Activated CD4-positive, alpha-beta T cell treated with anti-CD3 and anti-CD28 coated beads, Interleukin-2, amount 50 U/mL, for 4 hours (primary cell): ENCODE results near the gene CENPVL1.
"Not testable (repeated sequence)": the region's sequence is repeated elsewhere in the genome, so short reads cannot be mapped to it uniquely, and the experiment has no call there.

ENCODE experiments used
- DNase-seq, 2 experiments: peaks; one replicate each; pipeline ENCODE4 v3.0.0-alpha.2; 2020

Gene CENPVL1

GRCh38 chrX:51710277-51711164 lies at the start of gene CENPVL1:
CENPVL1 (plus strand) TSS chrX:51710512; CDS start chrX:51710512, 0 bp downstream.
- not testable (repeated sequence) for DNase-seq

DNA sequence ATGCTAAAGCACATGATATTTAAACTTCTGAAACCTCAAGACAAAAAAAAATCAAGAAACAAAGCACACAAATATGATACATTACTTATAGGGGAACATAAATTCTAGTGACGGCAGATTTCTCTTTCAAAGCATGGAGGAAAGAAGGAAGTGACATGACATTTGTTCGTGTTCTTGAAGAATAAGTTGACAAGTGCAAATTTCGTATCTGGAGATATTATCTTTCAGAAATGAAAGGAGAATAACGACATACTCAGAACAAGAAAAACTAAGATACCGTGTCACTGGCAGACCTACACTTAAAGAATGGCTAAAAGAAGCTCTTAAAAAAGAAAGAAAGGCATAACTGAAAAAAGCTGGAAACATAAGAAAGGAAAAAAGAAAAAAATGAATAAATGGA lies 44.3 kb upstream of the CENPVL1 start:
- DNase-seq: no peak

- DNase-seq: not testable (repeated sequence)
These were observed 30.5 kb upstream of the CENPVL1 start for GRCh38 chrX:51679689-51680433.

- DNase-seq: not testable (repeated sequence)
These were observed 28.2 kb upstream of the CENPVL1 start for GRCh38 chrX:51681808-51682719.

DNA sequence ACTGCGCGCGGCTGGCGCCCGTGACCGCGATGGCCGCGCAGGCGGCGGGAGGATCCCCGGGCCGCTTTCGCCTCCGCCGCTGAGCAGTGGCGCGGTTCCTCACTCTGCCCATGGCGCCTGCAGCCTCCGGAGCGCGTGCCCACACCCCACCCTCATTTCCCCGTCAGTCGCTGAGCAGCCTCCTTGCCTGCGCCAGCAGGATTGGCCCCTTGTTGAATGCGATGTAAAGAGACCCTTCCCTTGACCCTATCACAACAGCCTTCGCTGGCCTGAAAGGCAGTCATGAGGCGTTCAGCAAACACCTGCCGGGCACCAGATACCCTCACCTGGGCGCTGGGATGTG lies 27.6 kb upstream of the CENPVL1 start, which contains the start of gene CENPVL2:
CENPVL2 (minus strand) TSS at position 112 of the 343 bp plus-strand sequence; CDS start at position 112, 0 bp downstream.
- DNase-seq: not testable (repeated sequence)

DNA sequence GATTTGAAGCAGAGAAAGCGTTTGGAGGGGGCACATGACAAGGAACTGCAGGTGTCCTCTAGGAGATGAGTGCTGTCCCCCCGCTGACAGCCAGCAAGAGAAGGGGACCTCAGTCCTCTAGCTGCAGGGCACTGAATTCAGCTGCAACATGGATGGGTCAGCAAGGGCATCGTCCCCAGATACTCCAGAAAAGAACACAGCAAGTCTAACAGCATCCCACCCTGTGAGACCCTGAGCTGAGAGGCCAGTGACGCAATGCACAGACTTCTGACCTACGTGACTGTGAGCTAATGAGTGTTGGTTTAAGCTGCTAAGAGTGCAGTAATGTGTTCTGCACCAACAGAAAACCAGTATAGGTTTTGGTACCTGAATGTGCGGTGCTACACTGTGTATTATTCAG lies 16.1 kb upstream of the CENPVL1 start:
- DNase-seq: no peak

- DNase-seq: no peak
These were observed 12.9 kb upstream of the CENPVL1 start for GRCh38 chrX:51697397-51697796.

GRCh38 chrX:51712943-51713647 lies 2.8 kb downstream of the CENPVL1 start:
- not testable (repeated sequence) for DNase-seq

GRCh38 chrX:51728202-51728601 lies 17.9 kb downstream of the CENPVL1 start:
- no peak for DNase-seq

DNA sequence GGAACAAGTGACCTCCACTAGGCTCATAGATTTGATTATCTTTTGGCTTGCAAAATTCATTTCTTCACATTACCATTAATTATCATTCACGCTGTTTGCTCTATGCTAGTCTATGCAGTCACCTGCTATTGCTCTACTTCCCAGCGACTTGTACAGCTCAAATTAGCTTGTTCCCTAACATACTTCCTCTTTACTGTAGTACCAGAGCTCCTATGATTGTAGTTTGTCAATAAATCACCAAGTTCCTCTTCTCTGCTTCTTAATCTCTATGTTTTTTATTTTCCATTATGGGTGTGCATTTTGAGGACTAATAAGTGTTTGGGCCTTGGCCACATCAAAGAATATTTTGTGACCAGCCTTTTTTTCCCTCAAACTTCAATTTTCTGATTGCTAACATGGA lies 26.8 kb downstream of the CENPVL1 start:
- DNase-seq: no peak

DNA sequence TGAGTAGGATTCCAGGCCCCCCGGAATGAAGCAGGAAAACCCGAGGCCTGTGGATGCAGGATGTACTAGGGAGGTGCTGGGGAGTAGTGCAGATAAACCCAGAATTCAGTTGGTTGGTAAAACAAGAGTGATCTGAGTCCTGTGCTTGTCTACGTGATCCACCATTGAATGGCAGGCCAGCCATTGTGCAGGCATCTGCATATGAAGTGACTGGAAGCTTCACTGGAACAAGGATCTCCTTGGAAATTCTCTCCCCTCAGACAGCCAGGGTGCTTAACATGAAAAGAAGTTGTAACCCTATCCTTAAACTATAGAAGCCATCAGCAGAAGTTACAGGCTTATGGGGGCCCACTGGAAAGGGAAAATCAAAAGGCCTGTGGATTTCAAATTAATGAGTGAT lies 32.3 kb downstream of the CENPVL1 start:
- no peak for DNase-seq

GRCh38 chrX:51743179-51743957 lies 33.1 kb downstream of the CENPVL1 start, which contains the start of gene GSPT2:
GSPT2 (plus strand) TSS chrX:51743442; CDS start chrX:51743627, 185 bp downstream.
- peak; percentile 22 to 25 for DNase-seq

DNA sequence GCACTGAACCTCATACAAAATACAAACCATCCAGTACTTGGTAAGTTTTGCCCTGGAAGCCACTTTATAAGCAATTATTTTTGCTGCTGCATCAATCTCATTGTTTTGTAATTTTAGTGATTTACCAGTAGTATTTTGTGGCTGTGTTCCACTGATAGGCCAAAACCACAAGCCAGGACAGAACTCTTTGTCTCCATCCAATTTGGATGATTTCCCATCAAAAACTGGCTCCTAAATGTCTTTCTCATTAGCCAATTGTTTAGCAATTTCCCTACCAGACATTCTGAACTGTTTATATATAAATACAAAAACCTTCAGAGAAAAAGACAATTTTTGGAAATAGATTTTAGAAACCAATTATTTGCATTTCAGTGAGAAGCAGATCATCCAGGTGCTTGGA lies 37.4 kb downstream of the CENPVL1 start:
- DNase-seq: no peak

GRCh38 chrX:51759055-51759839 lies 48.9 kb downstream of the CENPVL1 start:
- DNase-seq: no peak

GRCh38 chrX:51760657-51761056 lies 50.3 kb downstream of the CENPVL1 start:
- no peak for DNase-seq
